ENCODE results near the gene ZNF853. TPM values are rescaled to one million over a fixed set of nuclear protein-coding genes. Genes with fewer than 3 reads are reported as not detected.

ZNF853 gene
- polyA plus RNA-seq, 3 donors, result 0.15 TPM; not detected in 2

DNA sequence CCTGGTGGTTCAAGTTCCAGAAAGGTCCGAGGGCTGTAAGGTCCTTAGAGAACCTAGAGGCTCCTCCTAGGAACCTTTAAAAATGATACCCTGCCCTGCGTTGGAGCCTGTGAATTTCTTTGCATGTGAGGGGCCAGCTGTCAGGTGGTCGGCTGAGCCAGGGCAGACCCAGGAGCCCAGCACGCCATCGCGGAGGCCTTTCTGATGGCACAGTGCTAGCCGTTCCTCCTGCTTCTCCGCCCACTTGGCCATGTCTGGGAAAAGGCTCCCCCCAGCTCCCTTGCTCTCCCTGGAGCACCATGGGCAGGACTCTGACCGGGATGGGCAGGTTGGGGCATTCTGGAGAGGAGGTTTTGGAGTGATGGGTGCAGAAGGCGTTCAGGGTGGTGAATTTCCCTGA, 29.3 kb downstream of the ZNF853 start:
- intact Hi-C loops (cut with micrococcal nuclease), result loop anchor here in 1 of 2 donors (5.0 kb wide), 1 partner anchor 63 kb away; the partner anchor contains the start of gene ZNF12
- Mint-ChIP-seq H3K4me1 (peaks cover 8% of the 10 kb centered on the region), H3K9me3 (peaks cover 4 to 31% (median 17%) of the 10 kb centered on the region in 7 donors), H3K4me3 (no peak overlapping the region), H3K27me3 (ENCODE audit: low read depth in 3 of 3) (peaks cover 0 to 3% (median 0%) of the 10 kb centered on the region in 3 donors), H3K36me3 (peaks cover 86 to 100% of the 10 kb centered on the region in 2 donors), H3K27ac (no peak overlapping the region)
- H3K9ac ChIP-seq (ENCODE audit: insufficient read depth, low read length, poor library complexity, severe bottlenecking), result no peak overlapping the region
- no peak overlapping the region for H3K4me2 ChIP-seq (replicated peaks; ENCODE audit: extremely low read depth, low read length, poor library complexity, severe bottlenecking)
- H3K4me1 ChIP-seq (ENCODE audit: control insufficient read depth in 1 of 2, insufficient read depth in 2 of 2, low read length in 2 of 2), result peaks cover 0 to 5% of the 10 kb centered on the region in 2 donors
- DNase-seq, result no peak
- H3K79me2 ChIP-seq (ENCODE audit: insufficient read depth, low read length), result peaks cover 34% of the 10 kb centered on the region
- peaks cover 87 to 99% of the 10 kb centered on the region in 2 donors for H3K36me3 ChIP-seq (replicated peaks in 1 of 2; ENCODE audit: control insufficient read depth in 1 of 2, insufficient read depth in 2 of 2, low read length in 2 of 2)
- no peaks in the 10 kb centered on the region for H3K27me3 ChIP-seq (ENCODE audit: control insufficient read depth in 2 of 2, insufficient read depth in 2 of 2, low read length in 2 of 2)
- peaks cover 94% of the 10 kb centered on the region for H4K20me1 ChIP-seq (ENCODE audit: insufficient read depth, low read length)
- H3K9me3 ChIP-seq (replicated peaks in 1 of 2; ENCODE audit: control insufficient read depth in 1 of 2, insufficient read depth in 1 of 2, low read length in 2 of 2), result peaks cover 2 to 17% of the 10 kb centered on the region in 2 donors
- no peak overlapping the region for H2AFZ ChIP-seq (ENCODE audit: insufficient read depth, low read depth, low read length, poor library complexity, severe bottlenecking)
- no peak overlapping the region for H3K4me3 ChIP-seq (replicated peaks in 1 of 3; ENCODE audit: low read depth in 2 of 3, low read length in 3 of 3)
- TF ChIP-seq, protein P1, sequence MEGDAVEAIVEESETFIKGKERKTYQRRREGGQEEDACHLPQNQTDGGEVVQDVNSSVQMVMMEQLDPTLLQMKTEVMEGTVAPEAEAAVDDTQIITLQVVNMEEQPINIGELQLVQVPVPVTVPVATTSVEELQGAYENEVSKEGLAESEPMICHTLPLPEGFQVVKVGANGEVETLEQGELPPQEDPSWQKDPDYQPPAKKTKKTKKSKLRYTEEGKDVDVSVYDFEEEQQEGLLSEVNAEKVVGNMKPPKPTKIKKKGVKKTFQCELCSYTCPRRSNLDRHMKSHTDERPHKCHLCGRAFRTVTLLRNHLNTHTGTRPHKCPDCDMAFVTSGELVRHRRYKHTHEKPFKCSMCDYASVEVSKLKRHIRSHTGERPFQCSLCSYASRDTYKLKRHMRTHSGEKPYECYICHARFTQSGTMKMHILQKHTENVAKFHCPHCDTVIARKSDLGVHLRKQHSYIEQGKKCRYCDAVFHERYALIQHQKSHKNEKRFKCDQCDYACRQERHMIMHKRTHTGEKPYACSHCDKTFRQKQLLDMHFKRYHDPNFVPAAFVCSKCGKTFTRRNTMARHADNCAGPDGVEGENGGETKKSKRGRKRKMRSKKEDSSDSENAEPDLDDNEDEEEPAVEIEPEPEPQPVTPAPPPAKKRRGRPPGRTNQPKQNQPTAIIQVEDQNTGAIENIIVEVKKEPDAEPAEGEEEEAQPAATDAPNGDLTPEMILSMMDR (IDR thresholded peaks at IDR 0.05), result no peak
- WGBS (ENCODE audit: insufficient coverage), result 100% methylated on average over 6 of the region's 10 CpGs
- H3K27ac ChIP-seq (ENCODE audit: low read depth in 1 of 2, low read length in 2 of 2), result no peak overlapping the region

DNA sequence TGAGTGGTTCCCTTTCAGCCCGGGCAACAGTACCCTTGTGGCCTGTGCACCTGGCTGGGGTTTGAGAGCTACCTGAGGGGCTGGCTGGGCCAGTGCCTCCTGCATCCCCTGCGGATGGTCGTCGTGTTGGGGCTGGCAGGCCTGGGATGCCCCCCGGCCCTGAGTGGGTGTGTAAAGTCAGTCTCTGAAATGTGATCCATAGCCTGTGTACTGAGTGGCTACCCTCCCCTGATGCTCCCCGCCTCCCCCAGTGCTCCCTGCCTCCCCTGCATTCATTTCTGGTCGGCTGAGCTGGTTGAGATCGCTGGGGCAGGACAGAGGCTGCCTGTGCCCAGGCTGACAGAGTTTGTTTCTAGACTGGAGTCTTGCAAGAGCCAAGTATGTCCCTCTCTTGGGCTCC, 31.1 kb downstream of the ZNF853 start:
- TF ChIP-seq, protein P1 (IDR thresholded peaks at IDR 0.05), result no peak
- peaks cover 20 to 35% of the 10 kb centered on the region in 2 donors for H3K9me3 ChIP-seq (replicated peaks in 1 of 2; ENCODE audit: control insufficient read depth in 1 of 2, insufficient read depth in 1 of 2, low read length in 2 of 2)
- Mint-ChIP-seq H3K4me3 (no peak overlapping the region), H3K27me3 (ENCODE audit: low read depth in 3 of 3) (no peaks in the 10 kb centered on the region), H3K27ac (peak overlapping the region in 1 of 7 donors; percentile 3), H3K4me1 (no peaks in the 10 kb centered on the region), H3K9me3 (peaks cover 20 to 43% (median 34%) of the 10 kb centered on the region in 7 donors), H3K36me3 (peaks cover 87 to 100% of the 10 kb centered on the region in 2 donors)
- no peak overlapping the region for H3K4me2 ChIP-seq (replicated peaks; ENCODE audit: extremely low read depth, low read length, poor library complexity, severe bottlenecking)
- H3K27ac ChIP-seq (ENCODE audit: low read depth in 1 of 2, low read length in 2 of 2), result no peak overlapping the region
- peaks cover 84% of the 10 kb centered on the region for H4K20me1 ChIP-seq (ENCODE audit: insufficient read depth, low read length)
- H3K4me1 ChIP-seq (ENCODE audit: control insufficient read depth in 1 of 2, insufficient read depth in 2 of 2, low read length in 2 of 2), result no peaks in the 10 kb centered on the region
- intact Hi-C loops (cut with micrococcal nuclease), result no loop called here
- no peak overlapping the region for H3K4me3 ChIP-seq (replicated peaks in 1 of 3; ENCODE audit: low read depth in 2 of 3, low read length in 3 of 3)
- DNase-seq, result no peak
- H3K9ac ChIP-seq (ENCODE audit: insufficient read depth, low read length, poor library complexity, severe bottlenecking), result no peak overlapping the region
- peaks cover 16% of the 10 kb centered on the region for H3K79me2 ChIP-seq (ENCODE audit: insufficient read depth, low read length)
- H3K36me3 ChIP-seq (replicated peaks in 1 of 2; ENCODE audit: control insufficient read depth in 1 of 2, insufficient read depth in 2 of 2, low read length in 2 of 2), result peaks cover 94 to 99% of the 10 kb centered on the region in 2 donors
- WGBS (ENCODE audit: insufficient coverage), result 94% methylated on average over 8 of the region's 8 CpGs
- H2AFZ ChIP-seq (ENCODE audit: insufficient read depth, low read depth, low read length, poor library complexity, severe bottlenecking), result no peak overlapping the region
- H3K27me3 ChIP-seq (ENCODE audit: control insufficient read depth in 2 of 2, insufficient read depth in 2 of 2, low read length in 2 of 2), result no peaks in the 10 kb centered on the region
